Fibroblast of lung (primary cell): Measurements from ENCODE around the gene CRYBG2. TPM values are rescaled to one million over a fixed set of nuclear protein-coding genes. Genes with fewer than 3 reads are reported as not detected.

ENCODE experiments used
- DNase-seq, 2 donors: peaks; one replicate each; pipeline versions ENCODE4 v3.0.0 to v3.0.0-alpha.2; 2010; ENCODE audit warnings: low read depth in 2 of 2
- H2AFZ ChIP-seq: 2 replicates; pipeline ENCODE4 v1.5.1; 2012; ENCODE audit warnings: low read length, control low read depth, inconsistent platforms
- H3K27ac ChIP-seq: 2 replicates; pipeline ENCODE4 v1.5.1; 2011; ENCODE audit warnings: low read length, control low read depth; ENCODE audit not compliant: insufficient read depth
- H3K27me3 ChIP-seq: 2 replicates; pipeline ENCODE4 v1.5.1; 2011; ENCODE audit warnings: mild to moderate bottlenecking, low read length; ENCODE audit not compliant: control insufficient read depth, insufficient read depth
- H3K36me3 ChIP-seq: 2 replicates; pipeline ENCODE4 v1.5.1; 2011; ENCODE audit warnings: low read length; ENCODE audit not compliant: control insufficient read depth, insufficient read depth
- H3K4me1 ChIP-seq: 2 replicates; pipeline ENCODE4 v1.5.1; 2011; ENCODE audit warnings: low read length; ENCODE audit not compliant: control insufficient read depth, insufficient read depth; ENCODE audit errors: extremely low read depth
- H3K4me2 ChIP-seq: 2 replicates; pipeline ENCODE4 v1.5.1; 2011; ENCODE audit warnings: low read length, control low read depth; ENCODE audit not compliant: insufficient read depth; ENCODE audit errors: extremely low read depth
- H3K4me3 ChIP-seq, 4 experiments: fragments of 200-600 bp in 1 of 4; sonication (generic) in 1 of 4; replicated peaks in 1 of 4; 2 replicates each; pipeline ENCODE4 v1.5.1; 2011 to 2016; ENCODE audit warnings: low read length in 4 of 4, low read depth in 3 of 4, mild to moderate bottlenecking in 3 of 4, control low read depth in 2 of 4, inconsistent platforms in 1 of 4, mixed read lengths in 1 of 4; ENCODE audit not compliant: insufficient read depth in 1 of 4; ENCODE audit errors: control extremely low read depth in 1 of 4
- H3K79me2 ChIP-seq: 2 replicates; pipeline ENCODE4 v1.5.1; 2012; ENCODE audit warnings: mild to moderate bottlenecking, low read length, inconsistent platforms; ENCODE audit not compliant: control insufficient read depth, insufficient read depth
- H3K9ac ChIP-seq: 2 replicates; pipeline ENCODE4 v1.5.1; 2011; ENCODE audit warnings: mild to moderate bottlenecking, low read length, control low read depth; ENCODE audit not compliant: insufficient read depth
- H3K9me3 ChIP-seq: 2 replicates; pipeline ENCODE4 v1.5.1; 2012; ENCODE audit warnings: low read depth, low read length; ENCODE audit not compliant: control insufficient read depth, insufficient read depth
- H4K20me1 ChIP-seq: 2 replicates; pipeline ENCODE4 v1.5.1; 2011; ENCODE audit warnings: low read length; ENCODE audit not compliant: control insufficient read depth, insufficient read depth; ENCODE audit errors: extremely low read depth
- EZH2 ChIP-seq: IDR thresholded peaks from 2 replicates; pipeline ENCODE4 v1.5.1; 2012; ENCODE audit warnings: low read length, control low read depth, mild to moderate bottlenecking; ENCODE audit errors: missing control alignments
- polyA plus RNA-seq, 2 donors: library from polyadenylated mRNA; depleted of rRNA in 1 of 2; stranded (reverse) in 1 of 2; unstranded in 1 of 2; fragments of >200 nt; gene quantifications; 2 replicates each; pipeline ENCODE4 v1.2.1, GENCODE V29; 2011 to 2012; ENCODE audit warnings: missing spikeins in 1 of 2
- total RNA-seq: library from RNA; depleted of rRNA; stranded (reverse); fragments of >200 nt; gene quantifications from 2 replicates; pipeline ENCODE4 v1.2.1, GENCODE V29; 2014
- TF ChIP-seq, protein P1 (sequence below), 2 donors: IDR thresholded peaks in 1 of 2; conservative IDR thresholded peaks in 1 of 2; 1 replicate in 1 of 2; 2 replicates in 1 of 2; pipeline ENCODE4 v1.5.1; 2011 to 2012; ENCODE audit warnings: low read length in 2 of 2, control low read depth in 1 of 2, inconsistent platforms in 1 of 2, low read depth in 1 of 2, mild to moderate bottlenecking in 1 of 2

Gene CRYBG2
- total and polyA plus RNA-seq, 2 donors (not counting 1 experiment from before 2014, with no cell fraction given) = not detected

DNA sequence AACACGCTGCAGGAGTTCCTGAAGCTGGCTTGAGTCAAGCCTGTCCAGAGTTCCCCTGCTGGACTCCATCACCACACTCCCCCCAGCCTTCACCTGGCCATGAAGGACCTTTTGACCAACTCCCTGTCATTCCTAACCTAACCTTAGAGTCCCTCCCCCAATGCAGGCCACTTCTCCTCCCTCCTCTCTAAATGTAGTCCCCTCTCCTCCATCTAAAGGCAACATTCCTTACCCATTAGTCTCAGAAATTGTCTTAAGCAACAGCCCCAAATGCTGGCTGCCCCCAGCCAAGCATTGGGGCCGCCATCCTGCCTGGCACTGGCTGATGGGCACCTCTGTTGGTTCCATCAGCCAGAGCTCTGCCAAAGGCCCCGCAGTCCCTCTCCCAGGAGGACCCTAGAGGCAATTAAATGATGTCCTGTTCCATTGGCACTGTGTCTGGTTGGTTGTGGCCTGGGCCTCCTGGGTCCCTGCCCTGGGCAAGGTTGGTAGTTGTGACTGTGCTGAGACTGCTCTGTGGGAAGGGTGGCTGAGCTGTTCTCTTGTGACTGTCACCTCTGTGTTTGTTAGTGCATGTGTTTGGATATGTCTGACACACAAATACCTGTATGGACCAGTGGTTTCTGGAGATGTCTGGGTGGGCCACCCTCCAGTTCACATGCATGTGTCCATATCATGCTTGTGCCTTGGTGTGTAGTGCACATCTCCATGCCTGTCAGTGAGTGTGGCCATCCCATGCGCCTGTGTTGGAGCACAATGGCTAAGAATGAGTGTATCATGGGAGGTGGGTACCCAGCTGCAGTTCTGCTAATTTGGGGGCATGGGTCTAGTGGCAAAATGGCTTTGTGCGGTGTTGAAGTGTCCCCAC, 72.6 kb downstream of the CRYBG2 start:
- Histone ChIP-seq H3K4me3 (peak overlapping the region; percentile 20 to 96 (median 71)), H3K79me2 (peaks cover 39% of the 10 kb centered on the region), H3K36me3 (peaks cover 16% of the 10 kb centered on the region), H3K27me3 (no peaks in the 10 kb centered on the region), H4K20me1 (no peaks in the 10 kb centered on the region), H3K9me3 (no peaks in the 10 kb centered on the region), H3K9ac (no peak overlapping the region), H3K4me2 (peak overlapping the region; percentile 91), H2AFZ (no peak overlapping the region), H3K27ac (peak overlapping the region; percentile 9), H3K4me1 (peaks cover 66% of the 10 kb centered on the region)
- no peak for TF ChIP-seq EZH2
- TF ChIP-seq, protein P1, sequence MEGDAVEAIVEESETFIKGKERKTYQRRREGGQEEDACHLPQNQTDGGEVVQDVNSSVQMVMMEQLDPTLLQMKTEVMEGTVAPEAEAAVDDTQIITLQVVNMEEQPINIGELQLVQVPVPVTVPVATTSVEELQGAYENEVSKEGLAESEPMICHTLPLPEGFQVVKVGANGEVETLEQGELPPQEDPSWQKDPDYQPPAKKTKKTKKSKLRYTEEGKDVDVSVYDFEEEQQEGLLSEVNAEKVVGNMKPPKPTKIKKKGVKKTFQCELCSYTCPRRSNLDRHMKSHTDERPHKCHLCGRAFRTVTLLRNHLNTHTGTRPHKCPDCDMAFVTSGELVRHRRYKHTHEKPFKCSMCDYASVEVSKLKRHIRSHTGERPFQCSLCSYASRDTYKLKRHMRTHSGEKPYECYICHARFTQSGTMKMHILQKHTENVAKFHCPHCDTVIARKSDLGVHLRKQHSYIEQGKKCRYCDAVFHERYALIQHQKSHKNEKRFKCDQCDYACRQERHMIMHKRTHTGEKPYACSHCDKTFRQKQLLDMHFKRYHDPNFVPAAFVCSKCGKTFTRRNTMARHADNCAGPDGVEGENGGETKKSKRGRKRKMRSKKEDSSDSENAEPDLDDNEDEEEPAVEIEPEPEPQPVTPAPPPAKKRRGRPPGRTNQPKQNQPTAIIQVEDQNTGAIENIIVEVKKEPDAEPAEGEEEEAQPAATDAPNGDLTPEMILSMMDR (conservative IDR thresholded peaks at IDR 0.05 in 1 of 2, IDR thresholded peaks at IDR 0.05 in 1 of 2; ENCODE audit: low read depth in 1 of 2, low read length in 2 of 2) = no peak
- DNase-seq = no peak

DNA sequence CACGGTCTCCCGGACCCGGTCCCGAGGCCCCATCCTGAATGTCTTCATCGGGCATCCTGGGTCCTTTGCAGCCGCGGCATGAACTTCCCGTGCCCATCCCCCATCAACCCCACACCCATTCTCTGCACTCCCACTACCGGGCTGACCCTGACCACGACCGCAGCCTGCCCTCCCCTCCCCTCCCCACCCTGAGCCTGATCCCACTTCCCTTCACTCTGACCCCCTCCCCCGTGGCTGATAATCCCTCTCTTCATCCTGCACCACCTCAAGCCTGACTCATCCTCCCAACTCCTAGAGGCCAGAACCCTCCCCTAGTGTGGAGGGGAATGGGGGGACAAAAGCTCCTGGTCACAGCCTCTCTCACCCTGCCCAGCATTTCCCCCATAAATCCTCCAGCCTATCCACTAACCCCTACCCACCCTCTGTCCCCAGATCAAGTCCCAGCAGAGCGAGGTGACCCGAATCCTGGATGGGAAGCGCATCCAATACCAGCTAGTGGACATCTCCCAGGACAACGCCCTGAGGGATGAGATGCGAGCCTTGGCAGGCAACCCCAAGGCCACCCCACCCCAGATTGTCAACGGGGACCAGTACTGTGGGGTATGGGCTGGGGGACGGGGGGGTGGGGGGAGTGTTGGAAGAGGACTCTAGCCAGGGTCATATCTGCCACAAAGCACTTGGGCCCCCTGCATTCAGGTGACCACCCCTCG, 73.4 kb downstream of the CRYBG2 start:
- H3K4me3 ChIP-seq = peak overlapping the region; percentile 63 to 96 (median 75)
- peaks cover 72% of the 10 kb centered on the region for H3K4me1 ChIP-seq
- H4K20me1 ChIP-seq = no peaks in the 10 kb centered on the region
- H3K27me3 ChIP-seq = no peaks in the 10 kb centered on the region
- peak overlapping the region; percentile 84 for H3K27ac ChIP-seq
- peak overlapping the region; percentile 77 for H3K9ac ChIP-seq
- peaks cover 14% of the 10 kb centered on the region for H3K36me3 ChIP-seq
- no peak for TF ChIP-seq EZH2
- TF ChIP-seq, protein P1 (conservative IDR thresholded peaks at IDR 0.05 in 1 of 2, IDR thresholded peaks at IDR 0.05 in 1 of 2; ENCODE audit: low read depth in 1 of 2, low read length in 2 of 2) = no peak
- peak overlapping the region; percentile 91 for H3K4me2 ChIP-seq
- H2AFZ ChIP-seq = no peak overlapping the region
- H3K9me3 ChIP-seq = no peaks in the 10 kb centered on the region
- peak in 1 of 2 donors; percentile 53 for DNase-seq
- peaks cover 39% of the 10 kb centered on the region for H3K79me2 ChIP-seq
